ENCODE measurements around the gene SLCO3A1. TPM values are rescaled to one million over a fixed set of nuclear protein-coding genes. Genes with fewer than 3 reads are reported as not detected.

SLCO3A1 gene
- total RNA-seq, 1 donor = 8.6 TPM

- peak; percentile 43 for DNase-seq (ENCODE audit: low read depth)
- peak; percentile 61 for TF ChIP-seq CTCF (IDR thresholded peaks at IDR 0.05; ENCODE audit: insufficient read depth, low read depth, low read length)
- H3K4me3 ChIP-seq (ENCODE audit: low read depth, low read length) = no peak overlapping the region
Measured at GRCh38 chr15:92097474-92098178, 244.1 kb downstream of the SLCO3A1 start.

DNA sequence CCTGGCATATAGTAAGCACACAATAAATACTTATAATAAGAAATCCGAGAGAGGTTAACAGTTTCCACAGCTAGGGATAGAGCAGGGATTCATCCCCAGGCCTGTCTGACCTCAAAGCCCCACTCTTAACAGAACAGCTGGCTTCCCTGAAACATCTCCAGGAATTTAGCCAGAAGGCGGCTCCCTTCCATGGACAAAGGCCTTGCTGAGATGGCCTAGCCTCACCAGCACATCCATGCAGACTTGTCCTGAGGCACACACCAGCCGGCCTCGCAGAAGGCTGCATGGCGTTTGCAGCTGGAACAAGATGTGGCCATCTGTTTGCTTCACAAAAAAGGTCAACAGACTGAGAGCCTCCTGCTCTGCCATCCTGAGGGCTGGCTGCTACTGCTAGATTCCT is 245.4 kb downstream of the SLCO3A1 start:
- no peak overlapping the region for H3K4me3 ChIP-seq (ENCODE audit: low read depth, low read length)
- DNase-seq (ENCODE audit: low read depth) = no peak
- no peak for TF ChIP-seq CTCF (IDR thresholded peaks at IDR 0.05; ENCODE audit: insufficient read depth, low read depth, low read length)

GRCh38 chr15:92100301-92100700 is 246.8 kb downstream of the SLCO3A1 start:
- TF ChIP-seq CTCF (IDR thresholded peaks at IDR 0.05; ENCODE audit: insufficient read depth, low read depth, low read length) = no peak
- H3K4me3 ChIP-seq (ENCODE audit: low read depth, low read length) = no peak overlapping the region
- no peak for DNase-seq (ENCODE audit: low read depth)

DNA sequence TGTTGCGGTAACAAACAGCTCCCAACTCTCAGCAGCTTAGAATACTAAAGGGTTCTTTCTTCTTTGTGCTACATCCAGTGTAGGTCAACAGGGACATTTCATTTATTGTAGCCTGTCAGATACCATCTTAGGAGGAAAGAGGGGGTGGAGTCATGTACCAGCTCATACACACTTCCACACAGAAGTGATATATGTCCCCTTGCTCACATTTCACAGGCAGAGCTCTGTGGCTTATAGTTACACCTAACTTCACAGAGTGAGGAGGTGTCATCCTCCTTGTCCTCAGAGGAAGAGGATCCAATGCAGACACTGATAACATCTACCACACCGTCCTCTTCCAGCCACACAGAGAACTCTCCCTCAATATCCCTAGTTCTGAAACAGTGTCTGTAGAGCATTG is 247.2 kb downstream of the SLCO3A1 start:
- no peak for DNase-seq (ENCODE audit: low read depth)
- no peak overlapping the region for H3K4me3 ChIP-seq (ENCODE audit: low read depth, low read length)
- no peak for TF ChIP-seq CTCF (IDR thresholded peaks at IDR 0.05; ENCODE audit: insufficient read depth, low read depth, low read length)

- no peak for TF ChIP-seq CTCF (IDR thresholded peaks at IDR 0.05; ENCODE audit: insufficient read depth, low read depth, low read length)
- DNase-seq (ENCODE audit: low read depth) = no peak
- no peak overlapping the region for H3K4me3 ChIP-seq (ENCODE audit: low read depth, low read length)
Measured at GRCh38 chr15:92101708-92102394, 248.3 kb downstream of the SLCO3A1 start.

DNA sequence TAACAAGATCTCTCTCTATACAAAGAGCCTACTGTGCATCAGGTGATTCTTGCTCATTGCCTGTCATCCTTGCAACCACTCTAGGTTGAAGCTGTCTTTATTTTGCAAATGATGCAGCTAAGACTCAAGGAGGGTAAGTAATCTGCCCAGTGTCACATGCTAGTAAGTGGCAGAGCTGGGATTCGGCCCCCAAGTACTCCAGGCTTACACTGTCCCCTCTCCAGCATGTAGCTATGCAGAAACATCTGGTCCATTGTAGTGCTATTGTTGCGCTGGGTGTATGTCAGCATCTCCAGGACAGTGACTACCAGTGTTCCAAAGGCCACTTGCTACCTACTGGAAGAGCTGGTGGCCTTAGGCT is 248.9 kb downstream of the SLCO3A1 start:
- no peak for DNase-seq (ENCODE audit: low read depth)
- H3K4me3 ChIP-seq (ENCODE audit: low read depth, low read length) = no peak overlapping the region
- no peak for TF ChIP-seq CTCF (IDR thresholded peaks at IDR 0.05; ENCODE audit: insufficient read depth, low read depth, low read length)

All from fibroblast of villous mesenchyme (primary cell).